GM19452 (cell line): ENCODE data around the gene TOM1L2.
"Not testable (repeated sequence)": the region's sequence is repeated elsewhere in the genome, so short reads cannot be mapped to it uniquely, and the experiment has no call there.

Experiments
- ATAC-seq: cut with Tn5 transposase; IDR thresholded peaks from one replicate; pipeline ENCODE4 v1.9.1; 2021; ENCODE audit not compliant: unreplicated experiment

Gene TOM1L2

GRCh38 chr17:17944242-17944641 is 28.0 kb downstream of the TOM1L2 start:
- ATAC-seq, result no peak

GRCh38 chr17:17943281-17943984 is 28.8 kb downstream of the TOM1L2 start:
- no peak for ATAC-seq

DNA sequence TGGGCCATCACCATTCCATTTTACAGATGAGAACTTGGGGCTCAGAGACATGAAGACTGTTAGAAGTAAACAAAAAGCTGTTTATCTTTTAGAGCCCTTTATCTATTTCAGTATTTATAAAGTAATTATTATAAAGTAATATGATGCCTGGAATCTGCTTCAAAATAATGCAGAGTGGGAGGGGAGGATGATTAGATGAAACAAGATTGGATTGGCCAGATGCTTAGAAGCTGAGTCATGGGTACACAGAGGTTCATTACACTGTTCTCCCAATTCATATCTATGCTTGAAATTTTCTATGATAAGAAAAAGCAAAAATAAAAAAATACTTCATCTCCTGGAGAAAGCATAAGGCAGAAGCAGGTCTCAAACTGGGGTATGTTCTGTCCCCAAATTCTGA is 29.4 kb downstream of the TOM1L2 start:
- ATAC-seq, result no peak

DNA sequence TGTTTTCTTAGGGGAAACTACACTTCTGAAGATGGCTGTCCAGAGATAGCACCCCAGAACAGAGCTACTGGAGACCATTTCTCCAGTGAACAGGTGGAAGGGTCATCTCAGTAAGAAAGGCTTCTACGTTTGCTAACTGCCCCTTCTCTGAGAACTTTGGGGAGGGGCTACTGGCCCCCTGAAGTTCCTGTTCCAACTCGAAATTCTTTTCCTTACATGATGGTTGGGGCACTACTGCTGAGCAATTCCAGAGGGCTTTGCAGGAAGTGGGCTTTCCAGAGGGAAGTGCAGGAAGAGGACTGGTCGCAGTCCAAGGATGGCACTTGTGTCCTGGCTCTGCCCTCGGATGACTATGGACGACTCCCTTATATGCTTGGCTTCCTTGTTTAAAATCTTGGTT is 31.2 kb downstream of the TOM1L2 start:
- no peak for ATAC-seq

- no peak for ATAC-seq
These were observed 31.7 kb downstream of the TOM1L2 start for GRCh38 chr17:17940441-17940911.

- ATAC-seq, result not testable (repeated sequence)
These were observed 32.3 kb downstream of the TOM1L2 start for GRCh38 chr17:17939941-17940340.

DNA sequence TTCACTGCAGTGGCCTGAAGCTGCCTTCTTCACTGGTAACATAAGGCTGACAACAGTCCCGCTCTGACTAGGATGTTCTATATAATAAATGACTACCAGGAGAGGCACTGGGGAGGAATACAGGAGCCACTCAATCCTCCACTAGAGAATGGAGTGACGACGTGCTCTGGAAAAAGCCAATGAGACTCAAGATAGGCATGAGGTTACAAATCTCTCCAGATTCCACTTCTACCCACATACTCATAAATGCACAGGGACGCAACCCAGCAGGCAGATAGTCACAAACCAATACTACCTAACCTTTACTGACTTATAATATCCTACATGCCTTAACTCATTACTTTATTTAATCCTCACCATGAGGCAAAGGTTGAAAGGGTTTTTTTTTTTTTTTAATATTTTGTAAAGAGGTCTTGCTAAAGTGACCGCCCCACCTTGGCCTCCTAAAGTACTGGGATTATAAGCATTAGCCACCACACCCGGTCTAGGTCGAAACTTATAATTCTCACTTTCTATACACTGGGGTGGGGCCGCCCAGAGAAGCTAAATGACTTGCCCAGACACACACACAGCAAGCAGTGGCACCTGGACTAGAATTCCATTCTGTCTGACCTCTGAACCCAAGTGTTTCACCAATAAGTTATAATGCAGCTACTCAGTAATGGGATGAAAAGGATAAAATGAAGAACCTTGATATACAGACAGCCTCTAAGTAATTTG is 33.7 kb downstream of the TOM1L2 start:
- ATAC-seq, result no peak

GRCh38 chr17:17937958-17938357 is 34.2 kb downstream of the TOM1L2 start:
- no peak for ATAC-seq

DNA sequence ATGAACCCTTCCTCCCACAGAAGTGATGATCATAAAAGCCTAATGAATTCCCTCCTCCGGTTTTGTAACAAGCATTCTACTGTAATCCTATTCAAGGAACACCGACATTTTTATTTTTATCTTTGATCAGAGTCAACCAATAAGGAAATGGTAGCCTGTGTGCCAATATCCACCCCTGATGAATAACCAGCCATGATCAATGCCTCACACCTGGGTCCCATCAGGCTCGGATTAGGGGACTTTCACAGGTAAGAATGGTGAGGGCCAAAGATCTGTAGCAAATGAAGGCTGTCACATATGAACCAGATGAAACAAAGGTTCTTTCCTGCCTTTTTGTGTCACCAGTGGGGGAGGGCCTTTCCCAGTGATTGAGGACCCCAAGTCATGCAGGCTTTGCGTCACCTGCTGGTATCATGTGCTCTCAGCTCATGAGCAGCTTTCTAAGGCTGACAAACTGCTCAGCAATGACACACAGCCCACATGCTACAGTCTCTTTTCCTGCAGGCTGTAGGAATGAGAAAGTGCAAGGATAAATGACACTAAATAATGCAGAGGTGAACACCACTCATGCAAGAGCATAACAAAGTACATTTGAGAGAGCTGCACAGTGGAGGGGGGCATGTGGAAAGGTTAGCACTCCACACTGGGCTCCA is 34.9 kb downstream of the TOM1L2 start:
- ATAC-seq, result no peak

- ATAC-seq, result no peak
These were observed 36.6 kb downstream of the TOM1L2 start for GRCh38 chr17:17935321-17936271.

GRCh38 chr17:17934806-17935205 is 37.4 kb downstream of the TOM1L2 start:
- no peak for ATAC-seq

GRCh38 chr17:17934214-17934613 is 38.0 kb downstream of the TOM1L2 start:
- ATAC-seq, result no peak

- ATAC-seq, result no peak
These were observed 38.4 kb downstream of the TOM1L2 start for GRCh38 chr17:17933775-17934174.

DNA sequence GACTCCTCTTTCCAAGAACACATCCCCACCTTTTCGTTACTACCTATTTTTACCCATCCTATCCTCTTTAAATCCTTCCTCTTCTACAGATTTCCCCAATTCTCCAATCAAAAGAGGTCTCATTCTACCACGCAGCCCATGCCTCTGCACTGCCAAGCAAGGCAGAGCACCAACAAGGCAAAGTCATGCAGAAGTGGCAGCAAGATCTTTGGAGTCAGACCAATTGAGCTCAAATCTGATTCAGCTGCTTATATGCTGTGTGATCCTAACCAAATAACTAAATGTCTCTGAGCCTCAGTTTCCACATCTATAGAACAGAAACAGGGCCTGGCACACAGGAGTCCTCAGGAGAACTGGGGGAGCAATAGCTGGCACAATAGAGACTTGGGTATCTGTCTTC is 41.0 kb downstream of the TOM1L2 start:
- ATAC-seq, result no peak

DNA sequence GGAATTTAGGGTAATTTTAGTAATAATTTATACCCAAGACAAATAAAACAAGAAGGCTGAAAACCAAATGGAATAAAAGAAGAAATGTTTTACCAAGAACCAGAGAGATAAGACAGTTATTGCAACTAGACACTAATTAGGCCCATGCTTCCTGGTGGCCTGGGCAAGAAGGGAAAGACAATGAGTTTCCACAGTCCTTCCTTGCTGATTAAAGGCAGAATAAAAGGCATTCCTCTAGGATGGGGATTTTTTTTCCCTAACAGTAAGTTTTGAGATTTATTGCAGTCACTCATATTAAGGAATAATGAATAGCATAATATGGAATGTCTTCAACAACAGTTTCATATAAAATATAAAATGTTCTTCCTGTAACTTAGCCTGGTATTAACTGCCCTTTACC is 41.5 kb downstream of the TOM1L2 start:
- no peak for ATAC-seq

DNA sequence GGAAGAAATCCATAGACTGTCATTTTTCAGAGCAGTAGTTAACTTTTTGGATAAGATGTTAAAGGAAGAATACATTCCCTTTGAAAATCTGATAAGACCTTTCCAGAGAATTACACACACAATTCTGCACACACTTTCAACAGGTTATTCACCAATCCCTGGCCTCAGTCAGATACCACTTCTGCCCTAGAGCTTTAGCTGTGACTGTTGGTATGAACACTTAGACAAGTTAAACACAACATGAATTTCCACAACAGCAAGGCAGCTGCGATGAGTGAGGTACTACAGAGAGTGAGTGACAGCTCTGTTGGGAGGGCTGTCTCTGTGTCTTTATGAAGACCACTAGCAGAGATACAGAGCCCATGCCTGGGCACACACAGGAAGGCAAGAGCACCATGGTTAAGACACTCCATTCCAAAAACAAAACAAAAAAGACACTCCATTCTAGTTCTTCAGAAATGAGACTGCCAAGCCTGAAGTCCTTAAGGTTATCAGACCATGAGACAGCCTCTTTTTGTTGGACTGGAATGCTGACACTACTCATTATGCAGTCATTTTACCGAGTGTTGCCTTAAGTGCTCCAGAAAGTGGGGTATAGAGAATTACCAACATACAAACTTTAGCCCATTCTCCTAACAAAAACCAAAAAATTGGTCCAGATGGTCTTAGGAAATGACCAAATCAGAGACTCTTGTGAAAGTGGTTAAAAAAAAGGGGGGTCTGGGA is 42.4 kb downstream of the TOM1L2 start:
- no peak for ATAC-seq

DNA sequence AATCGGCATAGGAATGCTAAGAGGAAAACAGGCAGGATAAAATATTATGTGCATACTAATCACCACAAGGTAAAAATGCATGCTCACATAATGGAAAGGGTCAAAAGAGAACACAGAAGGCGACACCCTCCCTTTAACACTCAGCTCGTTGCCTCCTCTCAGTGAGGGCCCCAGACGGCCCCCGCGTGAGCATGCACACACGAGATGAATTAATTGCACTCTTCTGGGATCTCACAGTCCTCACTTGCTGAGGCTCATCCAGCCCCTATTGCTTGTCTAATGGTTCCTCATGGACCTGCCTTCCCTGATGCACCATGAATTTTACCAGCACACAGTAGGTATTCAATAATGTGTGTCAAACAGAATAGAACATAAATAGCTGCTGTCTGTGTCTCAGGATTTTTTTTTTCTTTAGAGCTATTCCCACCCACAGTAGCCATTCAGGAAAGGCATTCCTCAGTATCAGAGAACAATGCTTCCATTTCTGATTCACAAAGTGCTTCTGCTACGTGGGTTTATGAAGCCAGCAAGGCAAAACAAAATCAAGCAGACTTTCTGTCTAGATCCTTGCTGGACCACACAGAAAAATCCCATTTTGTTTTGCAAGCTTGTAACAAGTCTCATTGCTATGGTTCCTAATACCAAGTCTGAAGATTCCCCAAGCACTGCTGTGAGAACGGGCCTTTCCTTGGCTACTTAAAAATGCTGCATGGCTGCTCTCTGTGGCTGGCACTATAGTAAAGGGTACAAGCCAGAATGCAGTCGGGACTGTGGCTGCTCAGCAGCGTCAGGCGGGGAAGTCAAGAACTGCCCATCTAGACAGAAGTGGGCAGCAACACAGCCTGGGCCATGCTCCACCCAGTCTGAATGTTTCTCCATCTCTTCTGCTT is 43.6 kb downstream of the TOM1L2 start:
- ATAC-seq, result no peak

GRCh38 chr17:17926840-17927449 is 45.3 kb downstream of the TOM1L2 start:
- no peak for ATAC-seq

DNA sequence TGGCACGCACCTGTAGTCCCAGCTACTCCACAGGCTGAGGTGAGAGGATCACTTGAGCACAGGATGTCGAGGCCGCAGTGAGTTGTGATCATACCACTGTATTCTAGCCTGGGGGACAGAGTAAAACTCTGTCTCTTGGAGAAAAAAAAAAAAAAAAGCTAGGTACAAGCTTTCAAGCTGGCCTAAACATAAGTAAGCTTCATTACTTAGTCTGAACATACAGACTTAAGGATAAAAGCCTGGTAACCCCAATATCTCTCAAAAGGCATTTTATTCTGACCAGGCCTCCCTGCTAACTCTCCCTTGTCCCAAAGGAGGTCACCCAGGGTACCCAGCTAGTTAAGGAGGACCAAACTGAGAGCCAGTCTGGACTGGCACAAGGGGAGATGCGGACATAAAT is 46.2 kb downstream of the TOM1L2 start:
- ATAC-seq, result no peak
